Measurements from ENCODE around the gene IQCK.

IQCK gene

GRCh38 chr16:19717314-19717713, 757 bp upstream of the IQCK start:
- DNase-seq (ENCODE audit: low read depth, low spot score): peak; percentile 23

GRCh38 chr16:19718624-19718965, 524 bp downstream of the IQCK start:
- DNase-seq (ENCODE audit: low read depth, low spot score): no peak

- DNase-seq (ENCODE audit: low read depth, low spot score): no peak
These were observed 4.3 kb downstream of the IQCK start for GRCh38 chr16:19722269-19722952.

- DNase-seq (ENCODE audit: low read depth, low spot score): no peak
These were observed 4.9 kb downstream of the IQCK start for GRCh38 chr16:19722981-19723380.

- DNase-seq (ENCODE audit: low read depth, low spot score): no peak
These were observed 10.5 kb downstream of the IQCK start for GRCh38 chr16:19728636-19728965.

- no peak for DNase-seq (ENCODE audit: low read depth, low spot score)
These were observed 15.5 kb downstream of the IQCK start for GRCh38 chr16:19733551-19733950.

GRCh38 chr16:19735074-19735867, 17.2 kb downstream of the IQCK start:
- no peak for DNase-seq (ENCODE audit: low read depth, low spot score)

- DNase-seq (ENCODE audit: low read depth, low spot score): no peak
These were observed 19.4 kb downstream of the IQCK start for GRCh38 chr16:19737306-19738038.

- DNase-seq (ENCODE audit: low read depth, low spot score): no peak
These were observed 23.3 kb downstream of the IQCK start for GRCh38 chr16:19741354-19741753.

- no peak for DNase-seq (ENCODE audit: low read depth, low spot score)
These were observed 25.7 kb downstream of the IQCK start for GRCh38 chr16:19743816-19744159.

GRCh38 chr16:19744670-19745069, 26.6 kb downstream of the IQCK start:
- DNase-seq (ENCODE audit: low read depth, low spot score): no peak

GRCh38 chr16:19745286-19746010, 27.4 kb downstream of the IQCK start:
- DNase-seq (ENCODE audit: low read depth, low spot score): no peak

- DNase-seq (ENCODE audit: low read depth, low spot score): no peak
These were observed 28.5 kb downstream of the IQCK start for GRCh38 chr16:19746561-19746960.

- DNase-seq (ENCODE audit: low read depth, low spot score): no peak
These were observed 30.5 kb downstream of the IQCK start for GRCh38 chr16:19748389-19749168.

- no peak for DNase-seq (ENCODE audit: low read depth, low spot score)
These were observed 31.6 kb downstream of the IQCK start for GRCh38 chr16:19749571-19750080.

GRCh38 chr16:19751478-19752385, 33.7 kb downstream of the IQCK start:
- DNase-seq (ENCODE audit: low read depth, low spot score): no peak

- DNase-seq (ENCODE audit: low read depth, low spot score): no peak
These were observed 36.0 kb downstream of the IQCK start for GRCh38 chr16:19753815-19754643.

GRCh38 chr16:19754644-19755036, 36.6 kb downstream of the IQCK start:
- no peak for DNase-seq (ENCODE audit: low read depth, low spot score)

- no peak for DNase-seq (ENCODE audit: low read depth, low spot score)
These were observed 37.2 kb downstream of the IQCK start for GRCh38 chr16:19755268-19755667.

All from ELF-1 (cell line).